T-cell (primary cell): ENCODE data around the gene ITPKA. TPM values are rescaled to one million over a fixed set of nuclear protein-coding genes. Genes with fewer than 3 reads are reported as not detected.
A peak's percentile ranks its signal among the peaks of the same experiment; 100 is the strongest.

Experiments used
- ATAC-seq, 4 experiments: fragments of 200-7000 bp in 3 of 4; fragments of 150-1000 bp in 1 of 4; cut with Tn5 transposase; replicated peaks in 1 of 4; 1 replicate in 3 of 4; 2 replicates in 1 of 4; pipeline ENCODE4 v1.10.0; 2021; ENCODE audit warnings: moderate library complexity in 3 of 4, mild to moderate bottlenecking in 2 of 4, moderate number of reproducible peaks in 1 of 4
- CTCF ChIA-PET, 2 donors: fragments of 300-600 bp; sonication (Branson Sonifier 250); formaldehyde crosslinking; loops; one replicate each; lab custom pipeline; 2022; ENCODE audit warnings: antibody characterized with exemption in 2 of 2; lab: Charles Lee
- POLR2A ChIA-PET, 2 donors: fragments of 300-600 bp; sonication (Branson Sonifier 250); formaldehyde crosslinking; loops; one replicate each; lab custom pipeline; 2022; ENCODE audit warnings: antibody characterized with exemption in 2 of 2; lab: Charles Lee
- DNase-seq, 35 experiments: peaks; one replicate each; pipeline versions ENCODE4 v3.0.0 to v3.0.0-alpha.2; 2013 to 2023
- H3K27ac ChIP-seq: one replicate; pipeline ENCODE4 v1.5.1; 2013; ENCODE audit warnings: low read length
- H3K27me3 ChIP-seq, 2 experiments: replicated peaks in 1 of 2; 1 replicate in 1 of 2; 2 replicates in 1 of 2; pipeline versions ENCODE4 v1.6.1 to v1.7.0; 2013; ENCODE audit warnings: low read length in 1 of 2, mixed read lengths in 1 of 2; ENCODE audit not compliant: control insufficient read depth in 2 of 2, insufficient read depth in 2 of 2; ENCODE audit errors: extremely low read depth in 1 of 2
- H3K36me3 ChIP-seq, 2 donors: 1 replicate in 1 of 2; 2 replicates in 1 of 2; pipeline versions ENCODE4 v1.6.1 to v1.7.0; 2013; ENCODE audit warnings: low read length in 1 of 2; ENCODE audit not compliant: control insufficient read depth in 2 of 2, insufficient read depth in 1 of 2; ENCODE audit errors: extremely low read depth in 1 of 2
- H3K4me1 ChIP-seq, 2 experiments: 1 replicate in 1 of 2; 2 replicates in 1 of 2; pipeline versions ENCODE4 v1.6.1 to v1.7.0; 2013; ENCODE audit warnings: low read length in 2 of 2, mixed read lengths in 1 of 2; ENCODE audit not compliant: insufficient read depth in 2 of 2, control insufficient read depth in 1 of 2; ENCODE audit errors: extremely low read depth in 1 of 2
- H3K4me3 ChIP-seq, 2 donors: 1 replicate in 1 of 2; 2 replicates in 1 of 2; pipeline versions ENCODE4 v1.5.1 to v1.7.0; 2013; ENCODE audit warnings: mild to moderate bottlenecking in 2 of 2, low read length in 1 of 2, moderate library complexity in 1 of 2; ENCODE audit not compliant: control insufficient read depth in 1 of 2; ENCODE audit errors: extremely low read depth in 1 of 2
- H3K9me3 ChIP-seq: 2 replicates; pipeline ENCODE4 v1.7.0; 2013
- H3K27ac Mint-ChIP-seq, 2 donors: one replicate each; pipeline ENCODE4 v1.8.0; 2020 to 2021; ENCODE audit warnings: mild to moderate bottlenecking in 2 of 2, mixed read lengths in 2 of 2
- H3K27me3 Mint-ChIP-seq, 2 donors: one replicate each; pipeline ENCODE4 v1.8.0; 2021 to 2022; ENCODE audit warnings: mixed read lengths in 2 of 2
- H3K36me3 Mint-ChIP-seq: one replicate; pipeline ENCODE4 v1.8.0; 2021; ENCODE audit warnings: mixed read lengths
- H3K4me1 Mint-ChIP-seq, 3 donors: one replicate each; pipeline ENCODE4 v1.8.0; 2020 to 2022; ENCODE audit warnings: mixed read lengths in 3 of 3, mild to moderate bottlenecking in 1 of 3
- H3K4me3 Mint-ChIP-seq, 3 donors: one replicate each; pipeline ENCODE4 v1.8.0; 2020 to 2022; ENCODE audit warnings: mild to moderate bottlenecking in 3 of 3, mixed read lengths in 3 of 3, moderate library complexity in 3 of 3
- H3K9me3 Mint-ChIP-seq, 3 donors: one replicate each; pipeline ENCODE4 v1.8.0; 2020 to 2022; ENCODE audit warnings: mixed read lengths in 3 of 3
- WGBS: methylation state at CpG from one replicate; pipeline ENCODE4 v1.1.5; 2013; ENCODE audit warnings: missing lambda C conversion rate; ENCODE audit not compliant: insufficient coverage; 5-methylcytosine and 5-hydroxymethylcytosine counted together
- total RNA-seq, 35 experiments: library from RNA in 6 of 35; stranded (reverse) in 6 of 35; fragments of 120-200 nt in 1 of 35; gene quantifications; one replicate each; pipeline versions ENCODE4 v1.2.1 to v1.2.4 and lab custom pipeline; 2013 to 2026

The ITPKA gene
- total RNA-seq, 5 donors from 2014 or later (not counting 1 experiment from before 2014, with no cell fraction given): 0.38 TPM; not detected in 4

- DNase-seq: no peak
- Mint-ChIP-seq H3K36me3 (no peaks in the 10 kb centered on the region), H3K27ac (peak overlapping the region in 1 of 2 donors; percentile 3), H3K9me3 (no peaks in the 10 kb centered on the region), H3K4me3 (peak overlapping the region; percentile 79 to 87 (median 84)), H3K27me3 (peaks cover 17 to 35% of the 10 kb centered on the region in 2 donors), H3K4me1 (peaks cover 13 to 22% (median 14%) of the 10 kb centered on the region in 3 donors)
- Histone ChIP-seq H3K9me3 (no peaks in the 10 kb centered on the region), H3K4me3 (peak overlapping the region; percentile 64 to 77), H3K36me3 (no peaks in the 10 kb centered on the region), H3K27ac (no peak overlapping the region), H3K4me1 (peaks cover 3 to 44% of the 10 kb centered on the region in 2 experiments), H3K27me3 (peaks cover 7 to 63% of the 10 kb centered on the region in 2 experiments)
- no peak for ATAC-seq
- 22% methylated on average over 13 of the region's 15 CpGs for WGBS
- ChIA-PET CTCF (no interaction called here), POLR2A (no interaction called here)
These were observed 973 bp upstream of the ITPKA start for GRCh38 chr15:41492597-41493204.

- no peak for DNase-seq
- POLR2A ChIA-PET: no interaction called here
- ATAC-seq: peak in 3 of 4 experiments; percentile 32 to 46 (median 36)
- peaks cover 7 to 74% of the 10 kb centered on the region in 2 experiments for H3K27me3 ChIP-seq
- Mint-ChIP-seq H3K4me3 (peak overlapping the region in 1 of 3 donors; percentile 71), H3K27ac (no peak overlapping the region), H3K4me1 (peaks cover 8 to 19% (median 14%) of the 10 kb centered on the region in 3 donors), H3K27me3 (peaks cover 22 to 44% of the 10 kb centered on the region in 2 donors), H3K36me3 (no peaks in the 10 kb centered on the region), H3K9me3 (no peaks in the 10 kb centered on the region)
- H3K27ac ChIP-seq: no peak overlapping the region
- peak overlapping the region; percentile 36 to 77 for H3K4me3 ChIP-seq
- peaks cover 3 to 39% of the 10 kb centered on the region in 2 experiments for H3K4me1 ChIP-seq
- under 1% methylated on average over 41 of the region's 41 CpGs for WGBS
- CTCF ChIA-PET: no interaction called here
- no peaks in the 10 kb centered on the region for H3K9me3 ChIP-seq
- H3K36me3 ChIP-seq: no peaks in the 10 kb centered on the region
These were observed 172 bp downstream of the ITPKA start for GRCh38 chr15:41493902-41494189.

- Mint-ChIP-seq H3K27me3 (peaks cover 27 to 48% of the 10 kb centered on the region in 2 donors), H3K27ac (no peak overlapping the region), H3K9me3 (no peaks in the 10 kb centered on the region), H3K4me3 (peak overlapping the region; percentile 61 to 72 (median 71)), H3K36me3 (no peaks in the 10 kb centered on the region), H3K4me1 (peaks cover 8 to 21% (median 14%) of the 10 kb centered on the region in 3 donors)
- ATAC-seq (peak; percentile 32 to 48 (median 41)), DNase-seq (peak in 14 of 35 experiments; percentile 11 to 58 (median 34))
- POLR2A ChIA-PET: no interaction called here
- Histone ChIP-seq H3K4me3 (peak overlapping the region; percentile 36 to 77), H3K9me3 (no peaks in the 10 kb centered on the region), H3K27me3 (peaks cover 7 to 79% of the 10 kb centered on the region in 2 experiments), H3K36me3 (no peaks in the 10 kb centered on the region), H3K4me1 (peaks cover 3 to 39% of the 10 kb centered on the region in 2 experiments), H3K27ac (no peak overlapping the region)
- 1% methylated on average over 55 of the region's 77 CpGs for WGBS
- CTCF ChIA-PET: interaction anchor here in 1 of 2 donors (0.6 kb wide), 1 partner anchor 307 kb away, joined by 6 read pairs; no protein-coding TSS in a partner anchor
These were observed 682 bp downstream of the ITPKA start for GRCh38 chr15:41494190-41494921.

- Mint-ChIP-seq H3K27ac (no peak overlapping the region), H3K36me3 (no peaks in the 10 kb centered on the region), H3K4me1 (peaks cover 8 to 21% (median 14%) of the 10 kb centered on the region in 3 donors), H3K9me3 (no peaks in the 10 kb centered on the region), H3K27me3 (peaks cover 33 to 55% of the 10 kb centered on the region in 2 donors), H3K4me3 (peak overlapping the region; percentile 59 to 71 (median 65))
- 3% methylated on average over 53 of the region's 60 CpGs for WGBS
- ATAC-seq (peak in 1 of 4 experiments; percentile 15), DNase-seq (peak in 15 of 35 experiments; percentile 13 to 56 (median 36))
- H3K27me3 ChIP-seq: peaks cover 7 to 86% of the 10 kb centered on the region in 2 experiments
- no peak overlapping the region for H3K27ac ChIP-seq
- ChIA-PET POLR2A (no interaction called here), CTCF (interaction anchor here in 1 of 2 donors (0.6 kb wide), 1 partner anchor 307 kb away, joined by 6 read pairs; no protein-coding TSS in a partner anchor)
- no peaks in the 10 kb centered on the region for H3K36me3 ChIP-seq
- H3K4me1 ChIP-seq: peaks cover 3 to 39% of the 10 kb centered on the region in 2 experiments
- no peaks in the 10 kb centered on the region for H3K9me3 ChIP-seq
- H3K4me3 ChIP-seq: peak overlapping the region; percentile 36 to 77
These were observed 1.5 kb downstream of the ITPKA start for GRCh38 chr15:41494922-41495735.

GRCh38 chr15:41495736-41496599, 2.3 kb downstream of the ITPKA start:
- Mint-ChIP-seq H3K36me3 (no peaks in the 10 kb centered on the region), H3K27ac (no peak overlapping the region), H3K27me3 (peaks cover 33 to 63% of the 10 kb centered on the region in 2 donors), H3K4me1 (peaks cover 8 to 20% (median 15%) of the 10 kb centered on the region in 3 donors), H3K9me3 (no peaks in the 10 kb centered on the region), H3K4me3 (peak overlapping the region; percentile 59 to 71 (median 65))
- Histone ChIP-seq H3K4me1 (peaks cover 3 to 40% of the 10 kb centered on the region in 2 experiments), H3K27me3 (peaks cover 9 to 91% of the 10 kb centered on the region in 2 experiments), H3K4me3 (peak overlapping the region; percentile 36 to 77), H3K36me3 (no peaks in the 10 kb centered on the region), H3K27ac (no peak overlapping the region), H3K9me3 (no peaks in the 10 kb centered on the region)
- WGBS: 34% methylated on average over 51 of the region's 59 CpGs
- ChIA-PET CTCF (no interaction called here), POLR2A (no interaction called here)
- ATAC-seq (no peak), DNase-seq (peak in 1 of 35 experiments; percentile 23)
